Measurements from ENCODE around the gene EEF2KMT.
"Not testable (repeated sequence)": the region's sequence is repeated elsewhere in the genome, so short reads cannot be mapped to it uniquely, and the experiment has no call there.

The EEF2KMT gene

GRCh38 chr16:5070431-5071186 lies 27.0 kb downstream of the EEF2KMT start:
- no peak for DNase-seq

DNA sequence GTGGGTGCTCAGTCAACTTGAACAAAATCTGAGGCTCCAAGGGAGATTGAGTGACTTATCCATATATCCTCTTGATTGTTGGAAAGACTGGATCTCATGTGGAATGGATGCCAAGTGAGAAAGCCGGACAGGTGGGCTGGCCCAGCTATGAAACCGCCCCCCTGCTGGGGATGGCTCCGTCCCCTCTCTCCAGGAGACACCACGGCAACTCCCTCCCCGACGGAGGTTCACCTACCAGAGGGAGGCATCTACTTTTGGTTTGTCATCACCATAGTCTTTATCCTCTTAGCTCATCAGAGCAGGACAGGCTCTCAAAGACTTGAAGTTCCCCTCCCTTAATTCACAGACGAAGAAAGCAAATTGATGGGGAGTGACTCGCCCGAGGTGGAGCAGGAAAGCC lies 27.7 kb downstream of the EEF2KMT start:
- DNase-seq: no peak

DNA sequence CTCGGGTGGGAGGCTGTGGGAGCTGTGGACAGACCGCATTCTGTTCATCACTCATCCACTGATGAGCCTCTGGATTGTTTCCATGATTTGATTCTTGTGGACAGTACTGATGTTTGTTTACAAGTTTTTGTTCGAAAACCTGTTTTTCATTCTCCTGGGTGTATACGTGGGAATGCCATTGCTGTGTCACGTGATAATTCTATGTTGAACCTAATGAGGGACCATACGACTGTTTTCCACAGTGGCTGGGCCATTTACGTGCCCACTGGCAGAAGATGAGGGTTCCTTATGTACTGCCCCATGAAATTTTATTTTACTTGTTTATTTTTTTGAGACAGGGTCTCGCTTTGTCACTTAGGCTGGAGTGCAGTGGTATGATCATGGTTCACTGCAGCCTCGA lies 28.5 kb downstream of the EEF2KMT start:
- no peak for DNase-seq

DNA sequence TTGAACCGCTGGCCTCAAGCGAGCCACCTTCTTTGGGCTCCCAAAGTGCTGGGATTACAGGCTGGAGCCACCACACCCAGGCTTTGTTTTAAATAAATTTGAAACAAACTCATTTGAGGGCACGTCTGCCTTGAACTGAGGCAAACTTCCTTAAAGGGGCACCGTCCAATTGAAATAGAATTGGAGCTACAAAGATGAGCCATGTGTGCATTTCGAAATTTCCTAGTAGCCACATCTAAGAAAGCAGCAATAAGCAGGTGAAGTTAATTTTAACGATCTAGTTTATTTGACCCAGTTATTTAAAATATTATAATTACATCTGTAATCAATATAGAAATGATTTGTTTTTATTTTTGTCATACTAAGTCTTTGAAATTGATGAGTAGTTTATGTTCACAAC lies 31.1 kb downstream of the EEF2KMT start:
- DNase-seq: no peak

- no peak for DNase-seq
Observed at GRCh38 chr16:5065813-5066212, 31.8 kb downstream of the EEF2KMT start, which contains the start of gene C16orf89. C16orf89 (minus strand) TSS chr16:5065956; CDS start chr16:5065908, 48 bp downstream.

DNA sequence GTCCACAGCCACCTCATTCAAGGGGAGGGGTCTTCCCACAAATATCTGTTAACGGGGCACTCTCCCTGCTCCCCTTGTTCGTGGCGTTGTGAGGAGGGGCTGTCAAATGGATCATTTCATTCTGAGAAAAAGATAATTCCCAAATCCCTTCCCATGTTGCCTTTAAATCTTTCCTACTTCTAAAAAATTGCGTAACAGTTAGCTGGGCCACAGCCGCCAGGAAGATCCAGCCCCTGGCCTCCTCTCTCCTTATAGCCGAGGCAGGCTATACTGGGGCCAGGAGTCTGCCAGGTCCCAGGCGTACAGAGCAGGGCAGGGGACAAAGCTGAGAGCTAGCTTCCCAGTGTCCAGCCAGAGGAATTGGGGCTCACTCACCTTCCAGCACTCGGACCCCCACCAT lies 32.3 kb downstream of the EEF2KMT start:
- DNase-seq: no peak

DNA sequence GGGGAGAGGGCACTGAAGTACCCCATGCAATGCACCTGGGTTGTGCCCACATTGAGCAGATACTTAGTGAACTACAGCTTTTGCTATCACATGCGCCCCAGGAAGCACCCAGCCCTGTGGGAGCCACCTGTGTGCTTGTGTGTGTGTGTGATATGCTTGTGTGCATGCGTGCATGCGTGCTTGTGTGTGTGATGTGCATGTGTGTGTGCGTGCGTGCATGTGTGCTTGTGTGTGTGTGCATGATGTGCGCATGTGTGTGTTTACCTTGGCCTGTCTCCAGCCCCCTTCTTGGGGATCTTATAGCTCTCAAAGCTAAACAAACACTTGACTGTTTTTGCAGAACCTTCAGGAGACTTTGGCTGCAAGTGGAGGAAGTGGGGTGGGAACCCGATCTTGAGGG lies 32.7 kb downstream of the EEF2KMT start:
- DNase-seq: no peak

- no peak for DNase-seq
Observed at GRCh38 chr16:5062790-5063765, 34.5 kb downstream of the EEF2KMT start.

GRCh38 chr16:5062051-5062450 lies 35.5 kb downstream of the EEF2KMT start:
- no peak for DNase-seq

DNA sequence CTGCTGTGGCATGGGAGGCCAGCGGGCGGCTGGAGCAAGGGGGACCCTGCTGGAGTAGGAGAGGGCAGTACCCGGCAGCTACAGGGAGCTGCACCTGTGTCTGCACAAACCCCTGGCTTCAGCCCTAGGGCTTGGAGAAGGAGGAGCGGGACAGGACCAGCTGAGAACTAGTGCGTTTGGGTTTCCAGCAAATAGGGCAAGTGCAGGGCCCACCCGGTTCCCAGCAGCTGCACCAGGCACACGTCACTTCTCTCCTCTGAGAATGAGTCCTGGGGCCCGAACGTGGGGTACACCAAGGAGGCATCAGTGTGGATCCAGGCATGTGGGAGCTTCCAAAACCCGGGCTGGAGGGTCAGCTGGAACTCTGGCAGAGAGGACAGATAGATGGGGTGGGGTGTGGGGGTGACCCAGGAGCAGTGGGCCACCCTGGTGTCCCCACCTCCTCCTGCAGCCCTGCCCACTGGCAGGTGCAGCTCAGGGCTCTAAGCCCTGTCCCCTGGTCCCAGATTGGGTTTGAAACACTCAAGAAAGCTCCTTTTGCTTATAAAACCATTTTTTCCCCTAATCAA lies 37.4 kb downstream of the EEF2KMT start:
- DNase-seq: no peak

DNA sequence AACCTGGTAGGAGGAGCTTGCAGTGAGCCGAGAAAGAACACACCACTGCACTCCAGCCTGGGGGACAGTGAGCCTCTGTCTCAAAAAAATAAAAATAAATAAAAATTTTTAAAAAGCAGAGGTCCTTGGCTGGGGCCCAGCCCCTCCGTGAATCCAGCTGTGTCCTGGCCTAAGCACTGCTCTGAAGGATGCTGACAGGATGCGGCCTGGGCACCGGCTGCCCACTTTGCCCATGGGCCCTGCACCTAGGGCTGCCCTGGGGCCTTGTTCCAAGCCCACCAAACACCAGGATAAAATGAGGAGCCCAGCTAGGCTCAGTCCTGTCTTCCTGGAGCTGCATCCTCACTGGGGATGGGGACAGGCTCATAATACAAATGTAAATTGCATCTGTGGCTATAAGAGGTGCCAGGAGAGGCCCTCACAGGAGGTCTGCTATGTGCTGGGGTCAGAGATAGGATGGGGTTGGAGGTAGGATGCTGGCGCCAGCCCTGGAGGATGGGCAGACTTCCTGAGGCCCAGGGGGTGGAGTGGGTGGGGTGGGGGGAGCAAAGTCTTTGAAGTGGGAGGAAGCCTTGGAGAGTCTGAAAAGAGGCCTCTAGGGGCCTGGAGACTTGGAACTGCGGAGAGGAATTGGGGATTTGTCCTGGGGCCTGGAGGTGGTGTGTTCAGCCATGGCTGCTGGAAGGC lies 38.1 kb downstream of the EEF2KMT start:
- DNase-seq: no peak

DNA sequence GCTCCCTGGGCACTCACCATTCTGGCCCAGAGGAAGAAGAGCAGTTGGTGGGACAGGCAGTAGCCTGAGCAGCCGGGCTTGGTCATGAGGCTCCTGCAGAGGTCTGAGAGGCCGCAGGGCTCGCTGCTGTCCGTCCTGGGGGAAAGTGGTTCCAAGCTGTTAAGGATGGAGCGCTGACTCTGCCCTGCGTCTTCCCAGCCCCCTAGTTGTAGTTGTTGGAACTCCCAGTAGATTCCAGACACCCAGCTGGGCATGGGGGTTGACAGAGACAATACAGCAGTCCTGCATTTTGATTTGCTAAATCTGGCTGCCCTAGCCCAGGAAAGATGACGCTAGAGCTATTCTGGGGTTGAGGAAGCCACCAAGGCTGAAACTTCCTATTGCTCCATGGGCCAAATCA lies 39.1 kb downstream of the EEF2KMT start:
- DNase-seq: no peak

- DNase-seq: no peak
Observed at GRCh38 chr16:5056352-5056751, 41.2 kb downstream of the EEF2KMT start.

- no peak for DNase-seq
Observed at GRCh38 chr16:5054876-5055865, 42.4 kb downstream of the EEF2KMT start.

GRCh38 chr16:5046914-5047313 lies 50.7 kb downstream of the EEF2KMT start:
- DNase-seq: no peak

DNA sequence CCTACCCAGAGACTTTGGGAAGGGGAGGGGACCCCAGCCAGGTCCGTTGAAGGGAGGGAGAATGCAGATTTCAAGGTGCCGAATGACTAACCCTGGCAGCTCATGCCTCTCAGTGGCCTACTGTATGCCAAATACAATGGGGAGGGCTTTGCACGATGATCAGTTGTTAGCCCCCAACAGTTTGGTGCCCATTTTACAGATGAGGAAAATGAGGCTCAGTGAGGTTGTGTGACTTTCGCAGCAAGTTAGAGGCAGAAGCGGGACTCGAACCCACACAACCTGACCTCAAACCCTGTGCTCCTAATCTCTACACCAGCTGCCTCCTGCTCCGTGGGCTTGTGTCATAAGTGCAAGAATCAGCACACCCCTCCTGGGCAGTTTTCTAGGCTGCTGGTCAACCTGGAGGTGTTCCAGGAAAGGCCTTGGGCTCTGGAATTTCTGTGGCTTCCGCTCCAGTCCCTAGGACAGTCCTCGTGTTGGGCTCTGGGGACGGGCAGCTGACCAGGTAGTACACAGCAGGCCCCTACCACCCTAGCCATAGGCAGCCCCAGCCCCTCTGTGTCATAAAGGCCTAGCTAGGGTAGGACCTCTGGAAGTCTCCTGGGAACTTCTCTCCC lies 52.0 kb downstream of the EEF2KMT start:
- DNase-seq: no peak

DNA sequence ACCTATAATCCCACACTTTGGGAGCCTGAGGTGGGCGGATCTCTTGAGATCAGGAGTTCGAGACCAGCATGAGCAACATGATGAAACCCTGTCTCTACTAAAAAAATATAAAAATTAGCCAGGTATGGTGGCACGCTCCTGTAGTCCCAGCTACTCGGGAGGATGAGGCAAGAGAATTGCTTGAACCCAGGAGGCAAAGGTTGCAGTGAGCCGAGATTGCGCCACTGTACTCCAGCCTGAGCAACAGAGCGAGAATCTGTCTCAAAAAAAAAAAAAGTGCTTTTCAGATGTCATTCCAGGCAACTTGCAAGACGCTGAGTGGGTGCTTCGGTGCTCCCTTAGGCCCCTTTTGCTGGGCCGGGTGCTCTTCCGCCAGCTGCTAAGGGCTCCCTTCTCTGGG lies 53.0 kb downstream of the EEF2KMT start:
- DNase-seq: not testable (repeated sequence)

DNA sequence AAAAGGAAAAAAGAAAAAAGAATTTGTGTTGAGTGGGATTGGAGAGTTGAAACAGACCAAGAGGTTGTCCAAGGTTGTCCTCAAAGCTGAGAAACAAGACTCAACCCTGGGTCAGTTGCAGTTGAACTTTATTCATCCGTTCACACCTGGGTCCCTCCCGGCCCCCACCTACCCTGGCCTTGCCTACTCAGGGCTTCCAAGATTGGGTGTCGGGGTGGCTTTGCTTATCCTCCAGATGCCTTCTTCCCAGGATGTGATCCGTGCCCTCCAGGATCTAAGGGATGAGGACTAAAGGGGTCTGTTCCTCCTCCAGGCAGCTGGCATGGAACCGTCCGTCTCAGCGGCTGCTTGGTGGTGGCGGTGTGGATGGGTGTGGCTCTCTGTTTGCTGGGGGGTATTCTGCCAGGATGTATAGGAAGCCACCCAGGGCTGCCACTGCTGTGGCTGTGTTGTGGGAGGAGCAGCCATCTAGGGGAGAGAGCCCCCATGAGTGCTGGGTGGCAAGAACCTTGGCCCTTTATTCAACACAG lies 53.5 kb downstream of the EEF2KMT start:
- no peak for DNase-seq

- no peak for DNase-seq
Observed at GRCh38 chr16:5042574-5043171, 54.9 kb downstream of the EEF2KMT start.

DNA sequence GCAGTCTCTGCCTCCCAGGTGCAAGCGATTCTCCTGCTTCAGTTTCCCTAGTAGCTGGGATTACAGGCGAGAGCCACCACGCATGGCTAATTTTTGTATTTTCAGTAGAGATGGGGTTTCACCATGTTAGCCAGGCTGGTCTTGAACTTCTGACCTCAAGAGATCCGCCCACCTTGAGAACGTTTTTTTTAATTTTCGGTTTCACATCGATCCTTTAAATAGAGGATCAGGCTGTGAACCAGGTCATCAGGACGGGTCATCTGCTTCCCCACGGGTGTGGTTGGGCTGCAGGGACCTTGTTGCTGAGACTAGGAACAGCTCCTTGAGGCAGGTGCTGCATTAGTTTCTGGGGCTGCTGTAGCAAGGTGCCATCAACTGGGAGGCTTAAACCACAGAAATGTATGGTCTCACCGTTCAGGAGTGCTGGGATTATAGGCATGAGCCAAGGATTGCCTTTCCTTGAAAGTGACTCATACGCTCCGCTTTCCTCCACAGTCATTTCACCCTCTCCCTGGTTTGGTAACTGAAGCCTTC lies 55.9 kb downstream of the EEF2KMT start:
- no peak for DNase-seq
